Common myeloid progenitor, CD34-positive (primary cell): Measurements from ENCODE around the gene FAM135A.

ENCODE experiments used
- CTCF ChIA-PET: fragments of 350-600 bp; sonication (Branson Sonifier 250); formaldehyde crosslinking; loops from one replicate; lab custom pipeline; 2021; ENCODE audit warnings: antibody characterized with exemption; lab: Charles Lee
- POLR2A ChIA-PET: fragments of 350-600 bp; sonication (Branson Sonifier 250); formaldehyde crosslinking; loops from one replicate; lab custom pipeline; 2021; ENCODE audit warnings: antibody characterized with exemption; lab: Charles Lee
- DNase-seq, 3 donors: peaks; one replicate each; pipeline versions ENCODE4 v3.0.0 to v3.0.0-alpha.2; 2013
- H3K27ac ChIP-seq, 2 experiments: 1 replicate in 1 of 2; 2 replicates in 1 of 2; pipeline ENCODE4 v1.7.0; 2013; ENCODE audit warnings: inconsistent platforms in 2 of 2, low read length in 2 of 2, mild to moderate bottlenecking in 2 of 2, low read depth in 1 of 2, moderate library complexity in 1 of 2; ENCODE audit not compliant: severe bottlenecking in 2 of 2, insufficient read depth in 1 of 2, poor library complexity in 1 of 2
- H3K27me3 ChIP-seq, 5 experiments: replicated peaks in 2 of 5; 1 replicate in 3 of 5; 2 replicates in 2 of 5; pipeline versions ENCODE4 v1.6.1 to v1.7.0; 2013; ENCODE audit warnings: low read length in 4 of 5, mild to moderate bottlenecking in 2 of 5, moderate library complexity in 2 of 5, inconsistent platforms in 1 of 5; ENCODE audit not compliant: insufficient read depth in 5 of 5, control insufficient read depth in 4 of 5
- H3K36me3 ChIP-seq, 4 experiments: 1 replicate in 2 of 4; 2 replicates in 2 of 4; pipeline versions ENCODE4 v1.6.1 to v1.7.0; 2013; ENCODE audit warnings: low read length in 3 of 4, control low read depth in 1 of 4, mild to moderate bottlenecking in 1 of 4; ENCODE audit not compliant: control insufficient read depth in 4 of 4, insufficient read depth in 4 of 4
- H3K4me1 ChIP-seq, 4 experiments: 1 replicate in 3 of 4; 2 replicates in 1 of 4; pipeline versions ENCODE4 v1.6.1 to v1.7.1; 2013; ENCODE audit warnings: low read length in 3 of 4, mild to moderate bottlenecking in 3 of 4, control low read depth in 1 of 4, inconsistent platforms in 1 of 4, moderate library complexity in 1 of 4; ENCODE audit not compliant: control insufficient read depth in 4 of 4, insufficient read depth in 4 of 4; ENCODE audit errors: control extremely low read depth in 1 of 4
- H3K4me3 ChIP-seq, 7 experiments: 1 replicate in 4 of 7; 2 replicates in 3 of 7; pipeline versions ENCODE4 v1.5.1 to v1.7.0; 2013; ENCODE audit warnings: mild to moderate bottlenecking in 7 of 7, low read length in 6 of 7, moderate library complexity in 6 of 7, inconsistent platforms in 2 of 7, low read depth in 2 of 7, control low read depth in 1 of 7; ENCODE audit not compliant: insufficient read depth in 4 of 7, control insufficient read depth in 1 of 7; ENCODE audit errors: extremely low read depth in 1 of 7
- H3K9me3 ChIP-seq, 5 experiments: 1 replicate in 4 of 5; 2 replicates in 1 of 5; pipeline versions ENCODE4 v1.6.1 to v1.7.1; 2013; ENCODE audit warnings: low read length in 4 of 5, mild to moderate bottlenecking in 2 of 5, inconsistent platforms in 1 of 5, low read depth in 1 of 5, moderate library complexity in 1 of 5; ENCODE audit not compliant: control insufficient read depth in 4 of 5, insufficient read depth in 2 of 5; ENCODE audit errors: control extremely low read depth in 1 of 5
- WGBS: methylation state at CpG from one replicate; pipeline ENCODE4 v1.1.5; 2013; ENCODE audit not compliant: insufficient coverage; 5-methylcytosine and 5-hydroxymethylcytosine counted together

Gene FAM135A

GRCh38 chr6:70412252-70413113 is 825 bp upstream of the FAM135A start:
- Histone ChIP-seq H3K36me3 (peaks cover 0 to 2% (median under 1%) of the 10 kb centered on the region in 4 experiments), H3K27me3 (peaks cover 0 to 2% (median 0%) of the 10 kb centered on the region in 5 experiments), H3K4me1 (peaks cover 0 to 27% (median 19%) of the 10 kb centered on the region in 4 experiments), H3K4me3 (peak overlapping the region; percentile 86 to 99 (median 94)), H3K27ac (peak overlapping the region; percentile 81 to 92), H3K9me3 (no peaks in the 10 kb centered on the region)
- POLR2A ChIA-PET, result interaction anchor here (0.6 kb wide), 1 partner anchor 48 kb away, joined by 7 read pairs; no protein-coding TSS in a partner anchor
- 30% methylated on average over 18 of the region's 25 CpGs for WGBS
- CTCF ChIA-PET, result interaction anchor here (1.0 to 1.7 kb wide), 4 partner anchors 9 to 108 kb away, joined by 3 to 5 read pairs (median 4); no protein-coding TSS in a partner anchor
- DNase-seq, result no peak

- CTCF ChIA-PET, result interaction anchor here (0.6 to 1.9 kb wide), 4 partner anchors 44 to 253 kb away, joined by 3 to 5 read pairs (median 4); partner anchors contain the start of gene SMAP1
- POLR2A ChIA-PET, result no interaction called here
- Histone ChIP-seq H3K36me3 (peaks cover 4 to 12% (median 7%) of the 10 kb centered on the region in 4 experiments), H3K4me1 (peaks cover 0 to 27% (median 19%) of the 10 kb centered on the region in 4 experiments), H3K4me3 (peak overlapping the region; percentile 86 to 99 (median 94)), H3K27ac (peak overlapping the region in 1 of 2 experiments; percentile 92), H3K9me3 (no peaks in the 10 kb centered on the region), H3K27me3 (peaks cover 0 to 2% (median 0%) of the 10 kb centered on the region in 5 experiments)
- peak; percentile 34 to 66 (median 60) for DNase-seq
- WGBS, result under 1% methylated on average over 20 of the region's 20 CpGs
Measured at GRCh38 chr6:70413992-70414494, 735 bp downstream of the FAM135A start.

DNA sequence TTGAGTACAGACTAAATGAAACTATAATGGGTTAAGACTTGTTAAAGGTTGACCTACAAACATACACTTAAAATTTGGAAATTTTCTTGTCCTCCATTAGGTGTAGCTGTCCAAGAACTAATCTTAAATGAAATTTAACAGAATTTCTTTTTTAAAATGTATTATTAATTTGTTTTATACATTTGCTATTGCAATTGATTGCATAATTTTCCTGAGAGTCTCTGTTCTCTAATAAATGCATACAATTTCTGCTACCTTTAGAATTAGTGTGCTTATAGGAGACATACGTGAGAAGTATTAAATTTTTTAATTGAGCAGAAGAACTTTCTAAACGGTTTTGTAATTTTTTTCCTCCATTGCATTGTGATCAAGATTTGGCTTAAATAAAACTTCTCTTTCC is 1.5 kb downstream of the FAM135A start:
- H3K4me3 ChIP-seq, result peak overlapping the region in 5 of 7 experiments; percentile 86 to 99 (median 94)

GRCh38 chr6:70415247-70415646 is 1.9 kb downstream of the FAM135A start:
- POLR2A ChIA-PET, result interaction anchor here (0.7 kb wide), 1 partner anchor 9 kb away, joined by 4 read pairs; no protein-coding TSS in a partner anchor
- CTCF ChIA-PET, result interaction anchor here (1.1 to 1.9 kb wide), 3 partner anchors 18 to 252 kb away, joined by 3 to 5 read pairs (median 4); partner anchors contain the start of gene SMAP1
- Histone ChIP-seq H3K36me3 (peaks cover 8 to 22% (median 10%) of the 10 kb centered on the region in 4 experiments), H3K4me3 (peak overlapping the region in 2 of 7 experiments; percentile 86 to 94), H3K27ac (no peak overlapping the region), H3K4me1 (peaks cover 0 to 27% (median 19%) of the 10 kb centered on the region in 4 experiments), H3K9me3 (no peaks in the 10 kb centered on the region), H3K27me3 (no peaks in the 10 kb centered on the region)
- peak; percentile 13 to 68 (median 62) for DNase-seq

More for the DNA sequence above, 1.5 kb downstream of the FAM135A start:
- Histone ChIP-seq H3K9me3 (no peaks in the 10 kb centered on the region), H3K36me3 (peaks cover 5 to 18% (median 7%) of the 10 kb centered on the region in 4 experiments), H3K4me1 (peaks cover 0 to 27% (median 19%) of the 10 kb centered on the region in 4 experiments), H3K27ac (no peak overlapping the region), H3K27me3 (no peaks in the 10 kb centered on the region)
- no CpG with 5 or more reads among the region's 2 CpGs for WGBS
- ChIA-PET CTCF (interaction anchor here (1.1 to 1.9 kb wide), 3 partner anchors 19 to 253 kb away, joined by 3 to 5 read pairs (median 4); partner anchors contain the start of gene SMAP1), POLR2A (no interaction called here)
- DNase-seq, result no peak

- no CpG with 5 or more reads among the region's 1 CpG for WGBS
- H3K36me3 ChIP-seq, result peaks cover 8 to 24% (median 10%) of the 10 kb centered on the region in 4 experiments
- ChIA-PET POLR2A (interaction anchor here (0.7 kb wide), 1 partner anchor 8 kb away, joined by 4 read pairs; no protein-coding TSS in a partner anchor), CTCF (interaction anchor here (1.1 to 1.9 kb wide), 2 partner anchors 18 to 46 kb away, joined by 3 to 5 read pairs; no protein-coding TSS in a partner anchor)
- peak in 2 of 3 donors; percentile 3 to 15 for DNase-seq
- H3K27me3 ChIP-seq, result no peaks in the 10 kb centered on the region
- H3K27ac ChIP-seq, result no peak overlapping the region
- H3K9me3 ChIP-seq, result no peaks in the 10 kb centered on the region
- no peak overlapping the region for H3K4me3 ChIP-seq
- H3K4me1 ChIP-seq, result peaks cover 0 to 27% (median 19%) of the 10 kb centered on the region in 4 experiments
Measured at GRCh38 chr6:70415660-70416059, 2.4 kb downstream of the FAM135A start.

DNA sequence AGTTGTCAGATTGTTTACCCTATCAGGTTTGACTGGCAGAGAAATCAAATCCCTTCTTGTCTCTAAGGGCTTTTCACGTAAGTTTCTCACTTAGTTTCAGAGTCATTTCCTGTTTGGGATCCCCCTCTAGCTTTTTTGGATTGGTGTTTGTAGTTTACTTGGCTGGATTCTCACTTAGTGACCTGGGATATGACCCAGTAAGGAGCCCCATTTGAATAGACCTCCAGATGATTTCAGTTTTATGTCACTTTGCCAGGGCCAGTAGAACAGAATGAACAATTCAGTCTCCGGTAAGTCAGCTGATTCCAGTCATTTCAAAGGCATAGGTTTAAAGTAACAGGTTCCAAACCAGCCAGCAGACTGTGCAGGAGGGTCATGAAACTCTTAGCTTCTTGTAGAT is 8.2 kb downstream of the FAM135A start:
- H3K9me3 ChIP-seq, result no peaks in the 10 kb centered on the region
- no peaks in the 10 kb centered on the region for H3K4me1 ChIP-seq
- H3K27ac ChIP-seq, result no peak overlapping the region
- WGBS, result 100% methylated on average over 1 of the region's 2 CpGs
- no peak overlapping the region for H3K4me3 ChIP-seq
- no peak for DNase-seq
- H3K27me3 ChIP-seq, result no peaks in the 10 kb centered on the region
- ChIA-PET CTCF (interaction anchor here (0.8 kb wide), 1 partner anchor 9 kb away, joined by 3 read pairs; no protein-coding TSS in a partner anchor), POLR2A (no interaction called here)
- H3K36me3 ChIP-seq, result peaks cover 10 to 36% (median 22%) of the 10 kb centered on the region in 4 experiments
